Liver (tissue), 9 donors: ENCODE measurements around the gene ANAPC5. TPM values are rescaled to one million over a fixed set of nuclear protein-coding genes. Genes with fewer than 3 reads are reported as not detected.

Source experiments
- DNase-seq: peaks from one replicate; pipeline ENCODE4 v3.0.0-alpha.2; 2017; ENCODE audit warnings: low spot score
- H3K27ac ChIP-seq, 2 donors: one replicate each; pipeline ENCODE4 v1.7.0; 2013; ENCODE audit warnings: inconsistent platforms in 2 of 2, low read length in 2 of 2, control low read depth in 1 of 2, low read depth in 1 of 2, mild to moderate bottlenecking in 1 of 2
- H3K27me3 ChIP-seq, 4 donors: one replicate each; pipeline versions ENCODE4 v1.6.1 to v1.7.0; 2013; ENCODE audit warnings: low read length in 3 of 4, inconsistent platforms in 1 of 4, mild to moderate bottlenecking in 1 of 4, moderate library complexity in 1 of 4; ENCODE audit not compliant: control insufficient read depth in 4 of 4, insufficient read depth in 4 of 4
- H3K36me3 ChIP-seq, 4 donors: one replicate each; pipeline versions ENCODE4 v1.6.1 to v1.7.0; 2013; ENCODE audit warnings: low read length in 3 of 4, mild to moderate bottlenecking in 3 of 4, low read depth in 1 of 4, moderate library complexity in 1 of 4; ENCODE audit not compliant: control insufficient read depth in 4 of 4, insufficient read depth in 3 of 4
- H3K4me1 ChIP-seq, 4 donors: one replicate each; pipeline versions ENCODE4 v1.6.1 to v1.7.0; 2013; ENCODE audit warnings: low read length in 3 of 4, mild to moderate bottlenecking in 3 of 4, moderate library complexity in 1 of 4; ENCODE audit not compliant: control insufficient read depth in 4 of 4, insufficient read depth in 4 of 4
- H3K4me3 ChIP-seq, 3 donors: one replicate each; pipeline versions ENCODE4 v1.6.1 to v1.7.0; 2013; ENCODE audit warnings: low read length in 3 of 3, control low read depth in 1 of 3, low read depth in 1 of 3, mild to moderate bottlenecking in 1 of 3
- H3K9ac ChIP-seq, 2 donors: one replicate each; pipeline ENCODE4 v1.7.0; 2013; ENCODE audit warnings: low read length in 2 of 2, mild to moderate bottlenecking in 2 of 2, moderate library complexity in 2 of 2, control low read depth in 1 of 2, low read depth in 1 of 2
- H3K9me3 ChIP-seq, 4 donors: one replicate each; pipeline versions ENCODE4 v1.6.1 to v1.7.0; 2013; ENCODE audit warnings: low read length in 3 of 4; ENCODE audit not compliant: control insufficient read depth in 4 of 4
- EGR1 ChIP-seq, 2 donors: IDR thresholded peaks; 2 replicates each; pipeline ENCODE4 v1.6.1; 2016 to 2018; ENCODE audit warnings: antibody characterized with exemption in 2 of 2, low read depth in 2 of 2
- FOXA1 ChIP-seq: IDR thresholded peaks from 2 replicates; pipeline ENCODE4 v1.6.1; 2016; ENCODE audit warnings: antibody characterized with exemption
- FOXA2 ChIP-seq: IDR thresholded peaks from 2 replicates; pipeline ENCODE4 v1.6.1; 2016; ENCODE audit warnings: antibody characterized with exemption
- GABPA ChIP-seq, 2 donors: IDR thresholded peaks in 1 of 2; conservative IDR thresholded peaks in 1 of 2; 2 replicates each; pipeline ENCODE4 v1.6.1; 2016; ENCODE audit warnings: antibody characterized with exemption in 2 of 2, mild to moderate bottlenecking in 1 of 2, moderate library complexity in 1 of 2
- HNF4A ChIP-seq, 2 donors: conservative IDR thresholded peaks; 2 replicates each; pipeline ENCODE4 v1.6.1; 2016; ENCODE audit warnings: antibody characterized with exemption in 2 of 2, mild to moderate bottlenecking in 2 of 2
- HNF4G ChIP-seq: IDR thresholded peaks from 2 replicates; pipeline ENCODE4 v1.6.1; 2016; ENCODE audit warnings: antibody characterized with exemption
- JUND ChIP-seq, 2 donors: IDR thresholded peaks; 2 replicates each; pipeline ENCODE4 v1.6.1; 2016; ENCODE audit warnings: antibody characterized with exemption in 2 of 2
- NR2F2 ChIP-seq: IDR thresholded peaks from 2 replicates; pipeline ENCODE4 v1.6.1; 2016; ENCODE audit warnings: antibody characterized with exemption
- RAD21 ChIP-seq, 2 donors: IDR thresholded peaks; 2 replicates each; pipeline ENCODE4 v1.6.1; 2016; ENCODE audit warnings: antibody characterized with exemption in 2 of 2, mild to moderate bottlenecking in 2 of 2
- RXRA ChIP-seq, 2 donors: IDR thresholded peaks; 2 replicates each; pipeline ENCODE4 v1.6.1; 2017 to 2018; ENCODE audit warnings: antibody characterized with exemption in 2 of 2, mild to moderate bottlenecking in 1 of 2
- SP1 ChIP-seq: IDR thresholded peaks from 2 replicates; pipeline ENCODE4 v1.6.1; 2018; ENCODE audit warnings: antibody characterized with exemption, mild to moderate bottlenecking
- TAF1 ChIP-seq: conservative IDR thresholded peaks from 2 replicates; pipeline ENCODE4 v1.6.1; 2016; ENCODE audit warnings: antibody characterized with exemption, mild to moderate bottlenecking
- YY1 ChIP-seq: IDR thresholded peaks from 2 replicates; pipeline ENCODE4 v1.6.1; 2016; ENCODE audit warnings: antibody characterized with exemption, mild to moderate bottlenecking
- WGBS: extraction: QIAGEN DNeasy Blood & Tissue Kit; methylation state at CpG from one replicate; pipeline ENCODE4 v1.1.7; 2013; 5-methylcytosine and 5-hydroxymethylcytosine counted together
- polyA plus RNA-seq, 2 donors: library from polyadenylated mRNA; stranded (reverse) in 1 of 2; unstranded in 1 of 2; fragments of 200-250 nt in 1 of 2; fragments of >200 nt in 1 of 2; fragmentation: Nextera tagmentation in 1 of 2; extraction: Ambion mirVana in 1 of 2; gene quantifications; one replicate each; pipeline versions ENCODE4 v1.2.1 to v1.2.3, GENCODE V29; 2013 to 2015
- total RNA-seq, 2 donors: library from RNA; depleted of rRNA; stranded (reverse); fragments of >200 nt; gene quantifications; one replicate each; pipeline ENCODE4 v1.2.3, GENCODE V29; 2014
- TF ChIP-seq, protein P1 (sequence below): IDR thresholded peaks from 2 replicates; pipeline ENCODE4 v1.6.1; 2016; ENCODE audit warnings: antibody characterized with exemption
- TF ChIP-seq, protein P2 (sequence below): IDR thresholded peaks from 2 replicates; pipeline ENCODE4 v1.6.1; 2016; ENCODE audit warnings: antibody characterized with exemption, mild to moderate bottlenecking
- TF ChIP-seq, protein P3 (sequence below): IDR thresholded peaks from 2 replicates; pipeline ENCODE4 v1.6.1; 2016; ENCODE audit warnings: antibody characterized with exemption
- TF ChIP-seq, protein P4 (sequence below): IDR thresholded peaks from 2 replicates; pipeline ENCODE4 v1.6.1; 2016; ENCODE audit warnings: antibody characterized with exemption
- TF ChIP-seq, protein P5 (sequence below): fragments of 150-350 bp; IDR thresholded peaks from 2 replicates; pipeline ENCODE4 v1.5.1; 2017; ENCODE audit warnings: improper control_type of control experiment, low read depth, low read length; ENCODE audit not compliant: missing input control
- donor health status: healthy.
- donor health status: healthy.
- donor health status: healthy.
- donor health status: healthy.
- donor health status: healthy.

The ANAPC5 gene
- total and polyA plus RNA-seq, 4 donors, result 44.1 to 111 (median 62.2) TPM

DNA sequence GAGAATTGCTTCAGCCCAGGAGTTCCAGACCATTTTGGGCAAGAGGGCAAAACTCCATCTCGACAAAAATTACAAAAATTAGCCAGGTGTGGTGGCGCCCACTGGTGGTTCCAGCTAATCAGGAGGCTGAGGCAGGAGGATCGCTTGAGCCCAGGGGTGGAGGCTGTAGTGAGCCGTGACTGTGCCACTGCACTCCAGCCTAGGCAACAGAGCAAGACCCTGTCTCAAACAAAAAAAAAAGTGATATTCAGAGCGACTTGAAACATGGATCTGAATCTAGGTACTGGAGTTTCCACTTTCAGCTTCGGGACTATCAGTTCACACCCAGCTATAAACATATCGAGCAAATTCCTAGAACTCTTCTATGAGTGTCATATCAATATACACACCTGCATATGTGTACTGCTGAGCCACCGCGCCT, 31.4 kb upstream of the ANAPC5 start:
- no peaks in the 10 kb centered on the region for H3K9me3 ChIP-seq
- H3K9ac ChIP-seq, result no peak overlapping the region
- TF ChIP-seq FOXA1, result no peak
- H3K4me3 ChIP-seq, result no peak overlapping the region
- 89% methylated on average over 9 of the region's 9 CpGs for WGBS
- H3K36me3 ChIP-seq, result no peaks in the 10 kb centered on the region
- DNase-seq, result no peak
- no peaks in the 10 kb centered on the region for H3K27me3 ChIP-seq
- H3K27ac ChIP-seq, result no peak overlapping the region
- H3K4me1 ChIP-seq, result no peaks in the 10 kb centered on the region

DNA sequence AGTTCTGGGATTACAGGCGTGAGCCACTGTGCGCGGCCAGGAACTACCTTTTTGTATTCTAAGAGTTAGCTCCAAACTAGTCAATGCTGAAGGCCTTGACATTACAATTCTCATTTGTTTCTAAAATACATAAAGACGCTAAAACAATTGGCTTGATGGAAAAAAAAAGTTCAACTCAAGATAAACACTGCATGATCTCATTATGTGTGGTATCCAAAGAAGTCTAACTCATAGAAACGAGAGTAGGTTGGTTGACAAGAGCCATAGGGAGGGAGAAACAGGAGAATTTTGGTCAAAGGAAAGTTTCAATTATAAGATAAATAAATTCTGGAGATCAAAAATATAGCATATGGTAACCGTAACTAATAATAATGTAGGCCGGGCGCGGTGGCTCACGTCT, 27.7 kb upstream of the ANAPC5 start:
- Histone ChIP-seq H3K9ac (no peak overlapping the region), H3K36me3 (no peaks in the 10 kb centered on the region), H3K4me3 (no peak overlapping the region), H3K9me3 (no peaks in the 10 kb centered on the region), H3K27ac (no peak overlapping the region), H3K4me1 (peaks cover 0 to 7% (median 1%) of the 10 kb centered on the region in 4 donors), H3K27me3 (no peaks in the 10 kb centered on the region)
- WGBS, result 92% methylated on average over 10 of the region's 10 CpGs
- TF ChIP-seq EGR1 (IDR thresholded peaks at IDR 0.05; ENCODE audit: low read depth in 2 of 2), result no peak
- no peak for TF ChIP-seq SP1
- TF ChIP-seq TAF1, result no peak
- no peak for TF ChIP-seq HNF4G
- no peak for TF ChIP-seq FOXA1
- no peak for DNase-seq

DNA sequence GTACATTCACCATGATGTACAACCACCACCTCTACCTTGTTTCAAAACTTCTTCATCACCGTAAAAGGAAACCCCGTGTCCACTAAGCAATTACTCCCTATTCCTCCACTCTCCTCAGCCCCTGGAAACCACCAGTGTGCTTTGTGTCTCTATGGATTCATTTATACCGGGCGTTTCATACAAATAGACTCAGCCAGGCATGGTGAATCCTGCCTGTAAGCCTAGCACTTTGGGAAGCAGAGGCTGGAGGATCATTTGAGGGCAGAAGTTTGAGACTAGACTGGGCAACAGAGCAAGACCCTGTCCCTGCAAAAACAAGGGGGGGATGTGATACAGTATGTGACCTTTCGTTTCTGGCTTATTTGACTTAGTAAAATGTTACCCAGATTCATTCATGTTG, 26.5 kb upstream of the ANAPC5 start:
- no peaks in the 10 kb centered on the region for H3K36me3 ChIP-seq
- peaks cover 0 to 7% (median 1%) of the 10 kb centered on the region in 4 donors for H3K4me1 ChIP-seq
- H3K27me3 ChIP-seq, result no peaks in the 10 kb centered on the region
- WGBS, result 70% methylated on average over 5 of the region's 5 CpGs
- no peak overlapping the region for H3K27ac ChIP-seq
- TF ChIP-seq HNF4A (conservative IDR thresholded peaks at IDR 0.05) (no peak), YY1 (no peak), SP1 (no peak), FOXA2 (no peak), RAD21 (IDR thresholded peaks at IDR 0.05) (no peak), TAF1 (no peak), HNF4G (no peak), GABPA (IDR thresholded peaks at IDR 0.05 in 1 of 2, conservative IDR thresholded peaks at IDR 0.05 in 1 of 2) (no peak), RXRA (IDR thresholded peaks at IDR 0.05) (no peak), NR2F2 (no peak), JUND (IDR thresholded peaks at IDR 0.05) (no peak), EGR1 (IDR thresholded peaks at IDR 0.05; ENCODE audit: low read depth in 2 of 2) (no peak), FOXA1 (no peak)
- TF ChIP-seq, protein P1, sequence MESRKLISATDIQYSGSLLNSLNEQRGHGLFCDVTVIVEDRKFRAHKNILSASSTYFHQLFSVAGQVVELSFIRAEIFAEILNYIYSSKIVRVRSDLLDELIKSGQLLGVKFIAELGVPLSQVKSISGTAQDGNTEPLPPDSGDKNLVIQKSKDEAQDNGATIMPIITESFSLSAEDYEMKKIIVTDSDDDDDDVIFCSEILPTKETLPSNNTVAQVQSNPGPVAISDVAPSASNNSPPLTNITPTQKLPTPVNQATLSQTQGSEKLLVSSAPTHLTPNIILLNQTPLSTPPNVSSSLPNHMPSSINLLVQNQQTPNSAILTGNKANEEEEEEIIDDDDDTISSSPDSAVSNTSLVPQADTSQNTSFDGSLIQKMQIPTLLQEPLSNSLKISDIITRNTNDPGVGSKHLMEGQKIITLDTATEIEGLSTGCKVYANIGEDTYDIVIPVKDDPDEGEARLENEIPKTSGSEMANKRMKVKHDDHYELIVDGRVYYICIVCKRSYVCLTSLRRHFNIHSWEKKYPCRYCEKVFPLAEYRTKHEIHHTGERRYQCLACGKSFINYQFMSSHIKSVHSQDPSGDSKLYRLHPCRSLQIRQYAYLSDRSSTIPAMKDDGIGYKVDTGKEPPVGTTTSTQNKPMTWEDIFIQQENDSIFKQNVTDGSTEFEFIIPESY, result no peak
- TF ChIP-seq, protein P2, sequence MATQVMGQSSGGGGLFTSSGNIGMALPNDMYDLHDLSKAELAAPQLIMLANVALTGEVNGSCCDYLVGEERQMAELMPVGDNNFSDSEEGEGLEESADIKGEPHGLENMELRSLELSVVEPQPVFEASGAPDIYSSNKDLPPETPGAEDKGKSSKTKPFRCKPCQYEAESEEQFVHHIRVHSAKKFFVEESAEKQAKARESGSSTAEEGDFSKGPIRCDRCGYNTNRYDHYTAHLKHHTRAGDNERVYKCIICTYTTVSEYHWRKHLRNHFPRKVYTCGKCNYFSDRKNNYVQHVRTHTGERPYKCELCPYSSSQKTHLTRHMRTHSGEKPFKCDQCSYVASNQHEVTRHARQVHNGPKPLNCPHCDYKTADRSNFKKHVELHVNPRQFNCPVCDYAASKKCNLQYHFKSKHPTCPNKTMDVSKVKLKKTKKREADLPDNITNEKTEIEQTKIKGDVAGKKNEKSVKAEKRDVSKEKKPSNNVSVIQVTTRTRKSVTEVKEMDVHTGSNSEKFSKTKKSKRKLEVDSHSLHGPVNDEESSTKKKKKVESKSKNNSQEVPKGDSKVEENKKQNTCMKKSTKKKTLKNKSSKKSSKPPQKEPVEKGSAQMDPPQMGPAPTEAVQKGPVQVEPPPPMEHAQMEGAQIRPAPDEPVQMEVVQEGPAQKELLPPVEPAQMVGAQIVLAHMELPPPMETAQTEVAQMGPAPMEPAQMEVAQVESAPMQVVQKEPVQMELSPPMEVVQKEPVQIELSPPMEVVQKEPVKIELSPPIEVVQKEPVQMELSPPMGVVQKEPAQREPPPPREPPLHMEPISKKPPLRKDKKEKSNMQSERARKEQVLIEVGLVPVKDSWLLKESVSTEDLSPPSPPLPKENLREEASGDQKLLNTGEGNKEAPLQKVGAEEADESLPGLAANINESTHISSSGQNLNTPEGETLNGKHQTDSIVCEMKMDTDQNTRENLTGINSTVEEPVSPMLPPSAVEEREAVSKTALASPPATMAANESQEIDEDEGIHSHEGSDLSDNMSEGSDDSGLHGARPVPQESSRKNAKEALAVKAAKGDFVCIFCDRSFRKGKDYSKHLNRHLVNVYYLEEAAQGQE, result no peak
- TF ChIP-seq, protein P3, sequence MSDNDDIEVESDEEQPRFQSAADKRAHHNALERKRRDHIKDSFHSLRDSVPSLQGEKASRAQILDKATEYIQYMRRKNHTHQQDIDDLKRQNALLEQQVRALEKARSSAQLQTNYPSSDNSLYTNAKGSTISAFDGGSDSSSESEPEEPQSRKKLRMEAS, result no peak
- TF ChIP-seq, protein P4, sequence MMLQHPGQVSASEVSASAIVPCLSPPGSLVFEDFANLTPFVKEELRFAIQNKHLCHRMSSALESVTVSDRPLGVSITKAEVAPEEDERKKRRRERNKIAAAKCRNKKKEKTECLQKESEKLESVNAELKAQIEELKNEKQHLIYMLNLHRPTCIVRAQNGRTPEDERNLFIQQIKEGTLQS, result no peak
- TF ChIP-seq, protein P5, sequence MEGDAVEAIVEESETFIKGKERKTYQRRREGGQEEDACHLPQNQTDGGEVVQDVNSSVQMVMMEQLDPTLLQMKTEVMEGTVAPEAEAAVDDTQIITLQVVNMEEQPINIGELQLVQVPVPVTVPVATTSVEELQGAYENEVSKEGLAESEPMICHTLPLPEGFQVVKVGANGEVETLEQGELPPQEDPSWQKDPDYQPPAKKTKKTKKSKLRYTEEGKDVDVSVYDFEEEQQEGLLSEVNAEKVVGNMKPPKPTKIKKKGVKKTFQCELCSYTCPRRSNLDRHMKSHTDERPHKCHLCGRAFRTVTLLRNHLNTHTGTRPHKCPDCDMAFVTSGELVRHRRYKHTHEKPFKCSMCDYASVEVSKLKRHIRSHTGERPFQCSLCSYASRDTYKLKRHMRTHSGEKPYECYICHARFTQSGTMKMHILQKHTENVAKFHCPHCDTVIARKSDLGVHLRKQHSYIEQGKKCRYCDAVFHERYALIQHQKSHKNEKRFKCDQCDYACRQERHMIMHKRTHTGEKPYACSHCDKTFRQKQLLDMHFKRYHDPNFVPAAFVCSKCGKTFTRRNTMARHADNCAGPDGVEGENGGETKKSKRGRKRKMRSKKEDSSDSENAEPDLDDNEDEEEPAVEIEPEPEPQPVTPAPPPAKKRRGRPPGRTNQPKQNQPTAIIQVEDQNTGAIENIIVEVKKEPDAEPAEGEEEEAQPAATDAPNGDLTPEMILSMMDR, result no peak
- H3K9ac ChIP-seq, result no peak overlapping the region
- H3K4me3 ChIP-seq, result no peak overlapping the region
- no peaks in the 10 kb centered on the region for H3K9me3 ChIP-seq
- no peak for DNase-seq
